Right lobe of liver (tissue), 6 donors: ENCODE measurements around the gene TGFBR3. TPM values are rescaled to one million over a fixed set of nuclear protein-coding genes. Genes with fewer than 3 reads are reported as not detected.
A peak's percentile ranks its signal among the peaks of the same experiment; 100 is the strongest.

Source experiments
- ATAC-seq, 4 donors: fragments of 200-7000 bp; cut with Tn5 transposase; one replicate each; pipeline ENCODE4 v1.9.1; 2020; ENCODE audit warnings: mild to moderate bottlenecking in 4 of 4, moderate library complexity in 4 of 4
- DNase-seq, 3 donors: peaks; one replicate each; pipeline ENCODE4 v3.0.0-alpha.2; 2020
- H3K27ac ChIP-seq, 3 donors: fragments of 200-600 bp; one replicate each; pipeline ENCODE4 v1.8.0; 2022
- H3K27me3 ChIP-seq, 2 donors: fragments of 200-600 bp; one replicate each; pipeline ENCODE4 v1.8.0; 2022
- H3K36me3 ChIP-seq, 4 donors: fragments of 200-600 bp; sonication (generic) in 1 of 4; one replicate each; pipeline versions ENCODE4 v1.5.1 to v1.8.0; 2017 to 2022; ENCODE audit warnings: control low read depth in 1 of 4
- H3K4me1 ChIP-seq, 4 donors: fragments of 200-600 bp; sonication (generic) in 1 of 4; one replicate each; pipeline versions ENCODE4 v1.5.1 to v1.8.0; 2017 to 2022; ENCODE audit warnings: control low read depth in 1 of 4
- H3K4me3 ChIP-seq, 3 donors: fragments of 200-600 bp; one replicate each; pipeline ENCODE4 v1.8.0; 2022
- H3K9me3 ChIP-seq, 4 donors: fragments of 200-600 bp; sonication (generic) in 1 of 4; one replicate each; pipeline versions ENCODE4 v1.5.1 to v1.8.0; 2017 to 2022; ENCODE audit warnings: control low read depth in 1 of 4
- CTCF ChIP-seq, 4 donors: fragments of 200-600 bp in 3 of 4; fragments of 450-650 bp in 1 of 4; IDR thresholded peaks; one replicate each; pipeline versions ENCODE4 v1.5.1 to v1.8.0; 2016 to 2022; ENCODE audit warnings: antibody characterized with exemption in 4 of 4, mild to moderate bottlenecking in 2 of 4
- POLR2A ChIP-seq: fragments of 450-650 bp; IDR thresholded peaks from one replicate; pipeline ENCODE4 v1.6.1; 2017; ENCODE audit warnings: antibody characterized with exemption, mild to moderate bottlenecking
- WGBS: methylation state at CpG from one replicate; pipeline ENCODE4 v1.1.6; 2018; ENCODE audit warnings: low coverage, low lambda C conversion rate; ENCODE audit not compliant: insufficient coverage; ENCODE audit errors: missing lambda C conversion rate; 5-methylcytosine and 5-hydroxymethylcytosine counted together
- intact Hi-C, 2 donors: fragments of 100-400 bp; cut with DNase I; formaldehyde crosslinking; loops; one replicate each; pipeline versions ENCODE4 v1.11.2 to v1.14.1; 2022
- total RNA-seq, 6 experiments: library from RNA; depleted of rRNA in 2 of 6; stranded (reverse); fragments of >200 nt in 2 of 6; fragmentation: NEBNext Ultra II Directional in 3 of 6; extraction: Animal tissue kit (Norgen Biotek cat#: 25700) in 3 of 6; gene quantifications; one replicate each; pipeline versions ENCODE4 v1.1.0 to v1.2.4, GENCODE V29; 2016 to 2023
- donor health status: DM: no; HTN: yes; CAD: no.
- donor health status: DM: no; HTN: no; CAD: no.
- donor health status: DM: no; HTN: no; CAD: no.
- donor health status: DM: no; HTN: yes; CAD: no.
- donor health status: DM: no; HTN: yes; CAD: no.

TGFBR3 gene
- total RNA-seq, 6 experiments from 2014 or later, result 9.0 to 32.3 (median 18.1) TPM

DNA sequence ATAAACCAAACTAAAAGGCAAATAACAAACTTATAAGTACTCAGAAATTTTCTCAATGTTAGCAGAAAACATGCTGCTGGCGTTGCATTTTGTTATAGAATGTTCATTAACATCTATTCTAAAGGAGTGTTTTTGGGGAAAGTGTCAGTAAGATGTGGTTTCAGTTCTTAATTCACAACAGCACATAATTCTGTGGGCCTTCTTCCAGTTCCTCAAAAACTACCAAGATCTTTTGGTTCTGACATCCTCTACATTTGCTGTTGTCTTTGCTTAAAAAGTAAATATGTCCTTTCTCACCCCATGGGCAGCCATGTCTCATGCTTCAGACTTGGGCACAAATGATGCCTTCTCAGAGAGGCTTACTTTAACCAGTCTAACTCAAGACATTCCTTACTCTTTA, 232.8 kb downstream of the TGFBR3 start:
- DNase-seq (no peak), ATAC-seq (peak in 1 of 4 donors; percentile 47)
- TF ChIP-seq CTCF (IDR thresholded peaks at IDR 0.05) (no peak), POLR2A (no peak)
- Histone ChIP-seq H3K27ac (no peak overlapping the region), H3K27me3 (no peaks in the 10 kb centered on the region), H3K4me1 (no peaks in the 10 kb centered on the region), H3K4me3 (no peak overlapping the region), H3K36me3 (no peaks in the 10 kb centered on the region), H3K9me3 (no peaks in the 10 kb centered on the region)
- 80% methylated on average over 1 of the region's 1 CpG for WGBS
- intact Hi-C loops, result no loop called here

DNA sequence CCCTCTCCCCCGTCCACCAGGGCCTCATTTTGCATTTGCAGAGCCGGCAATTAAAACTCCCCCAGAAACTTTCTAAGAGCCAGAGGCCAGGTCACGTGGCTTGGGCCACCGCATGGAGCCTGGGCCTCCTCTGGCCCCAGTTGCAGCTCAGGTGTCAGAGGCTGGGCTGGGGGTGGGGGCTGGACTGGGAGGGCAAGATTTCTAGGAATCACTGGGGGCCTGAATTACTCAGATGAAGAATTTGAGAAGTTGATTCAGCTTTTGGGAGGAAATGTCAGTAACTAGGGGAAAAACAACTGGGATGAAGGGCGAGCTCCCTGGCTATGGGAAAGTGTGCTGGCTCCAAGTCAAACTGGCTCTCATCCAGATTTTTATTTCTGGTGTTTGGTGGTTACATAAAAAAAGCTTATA, 234.3 kb downstream of the TGFBR3 start:
- intact Hi-C loops, result no loop called here
- WGBS, result 43% methylated on average over 3 of the region's 5 CpGs
- peak in 3 of 4 donors; percentile 11 to 46 (median 11) for ATAC-seq
- no peak overlapping the region for H3K4me3 ChIP-seq
- H3K4me1 ChIP-seq, result no peaks in the 10 kb centered on the region
- no peak for DNase-seq
- no peaks in the 10 kb centered on the region for H3K27me3 ChIP-seq
- no peaks in the 10 kb centered on the region for H3K36me3 ChIP-seq
- no peaks in the 10 kb centered on the region for H3K9me3 ChIP-seq
- H3K27ac ChIP-seq, result no peak overlapping the region
- TF ChIP-seq POLR2A (no peak), CTCF (IDR thresholded peaks at IDR 0.05) (no peak)

DNA sequence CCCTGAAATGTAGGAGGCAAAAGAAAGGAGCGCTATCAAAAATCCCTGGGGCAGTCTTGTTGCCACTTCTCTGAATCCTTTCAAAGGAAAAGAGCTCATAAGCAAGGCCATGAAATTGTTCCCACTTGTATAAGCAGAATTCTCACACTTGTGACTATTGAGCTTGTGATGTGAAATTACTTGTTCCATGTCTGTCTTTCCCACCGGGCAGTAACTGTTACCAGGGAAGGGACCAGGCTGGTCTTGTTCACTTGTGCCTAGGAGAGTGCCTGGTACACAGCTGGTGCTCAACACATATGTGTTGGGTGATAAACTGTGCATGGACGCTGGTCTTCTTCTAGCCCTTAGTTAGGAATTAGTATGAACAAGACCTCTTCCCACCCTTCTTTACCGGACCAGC, 234.7 kb downstream of the TGFBR3 start:
- intact Hi-C loops, result no loop called here
- ATAC-seq (no peak), DNase-seq (no peak)
- H3K36me3 ChIP-seq, result no peaks in the 10 kb centered on the region
- no peaks in the 10 kb centered on the region for H3K27me3 ChIP-seq
- H3K27ac ChIP-seq, result no peak overlapping the region
- H3K4me1 ChIP-seq, result no peaks in the 10 kb centered on the region
- 74% methylated on average over 4 of the region's 4 CpGs for WGBS
- TF ChIP-seq CTCF (IDR thresholded peaks at IDR 0.05), result no peak
- no peak for TF ChIP-seq POLR2A
- H3K4me3 ChIP-seq, result no peak overlapping the region
- H3K9me3 ChIP-seq, result no peaks in the 10 kb centered on the region

GRCh38 chr1:91650764-91651163, 235.2 kb downstream of the TGFBR3 start:
- Histone ChIP-seq H3K27me3 (no peaks in the 10 kb centered on the region), H3K9me3 (no peaks in the 10 kb centered on the region), H3K4me1 (no peaks in the 10 kb centered on the region), H3K27ac (no peak overlapping the region), H3K36me3 (no peaks in the 10 kb centered on the region), H3K4me3 (no peak overlapping the region)
- DNase-seq (no peak), ATAC-seq (peak; percentile 14 to 53 (median 27))
- WGBS, result no CpG with 5 or more reads among the region's 1 CpG
- intact Hi-C loops, result no loop called here
- TF ChIP-seq POLR2A, result no peak
- TF ChIP-seq CTCF (IDR thresholded peaks at IDR 0.05), result no peak

- Histone ChIP-seq H3K9me3 (no peaks in the 10 kb centered on the region), H3K4me1 (no peaks in the 10 kb centered on the region), H3K36me3 (no peaks in the 10 kb centered on the region), H3K27ac (no peak overlapping the region), H3K27me3 (no peaks in the 10 kb centered on the region), H3K4me3 (no peak overlapping the region)
- no peak for ATAC-seq
- TF ChIP-seq CTCF (IDR thresholded peaks at IDR 0.05) (no peak), POLR2A (no peak)
- DNase-seq, result no peak
- 86% methylated on average over 2 of the region's 2 CpGs for WGBS
- intact Hi-C loops, result no loop called here
Observed at GRCh38 chr1:91647061-91647460, 238.9 kb downstream of the TGFBR3 start.
